ENCODE data around the gene LNX2.
A peak's percentile ranks its signal among the peaks of the same experiment; 100 is the strongest.

LNX2 gene

GRCh38 chr13:27549406-27549981 is 70.8 kb downstream of the LNX2 start:
- peak; percentile 41 for DNase-seq

GRCh38 chr13:27542220-27542619 is 78.1 kb downstream of the LNX2 start:
- DNase-seq: no peak

GRCh38 chr13:27541386-27541785 is 78.9 kb downstream of the LNX2 start:
- no peak for DNase-seq

- DNase-seq: no peak
These were observed 83.8 kb downstream of the LNX2 start for GRCh38 chr13:27536361-27537101.

GRCh38 chr13:27535546-27535945 is 84.8 kb downstream of the LNX2 start:
- DNase-seq: no peak

GRCh38 chr13:27534981-27535380 is 85.3 kb downstream of the LNX2 start:
- no peak for DNase-seq

GRCh38 chr13:27534108-27534980 is 86.0 kb downstream of the LNX2 start:
- DNase-seq: no peak

- peak; percentile 23 for DNase-seq
These were observed 87.1 kb downstream of the LNX2 start for GRCh38 chr13:27533155-27533643.

GRCh38 chr13:27528908-27529307 is 91.4 kb downstream of the LNX2 start:
- no peak for DNase-seq

GRCh38 chr13:27526516-27526915 is 93.8 kb downstream of the LNX2 start:
- no peak for DNase-seq

GRCh38 chr13:27524981-27525975 is 95.1 kb downstream of the LNX2 start:
- no peak for DNase-seq

GRCh38 chr13:27523346-27524073 is 96.8 kb downstream of the LNX2 start:
- no peak for DNase-seq

- DNase-seq: no peak
These were observed 97.5 kb downstream of the LNX2 start for GRCh38 chr13:27522847-27523246.

GRCh38 chr13:27516103-27516502 is 104.2 kb downstream of the LNX2 start:
- DNase-seq: no peak

- no peak for DNase-seq
These were observed 110.2 kb downstream of the LNX2 start for GRCh38 chr13:27510082-27510481.

GRCh38 chr13:27508802-27509201 is 111.5 kb downstream of the LNX2 start:
- DNase-seq: no peak

GRCh38 chr13:27505792-27506191 is 114.5 kb downstream of the LNX2 start:
- no peak for DNase-seq

GRCh38 chr13:27504868-27505194 is 115.5 kb downstream of the LNX2 start:
- DNase-seq: peak; percentile 6

- DNase-seq: no peak
These were observed 116.0 kb downstream of the LNX2 start for GRCh38 chr13:27504128-27504867.

- DNase-seq: no peak
These were observed 119.4 kb downstream of the LNX2 start for GRCh38 chr13:27500806-27501534.

Measured in NCI-H2029 treated with DMSO at 0.1 percent for 48 hours (cell line).